ENCODE measurements around the gene ELMO2. TPM values are rescaled to one million over a fixed set of nuclear protein-coding genes. Genes with fewer than 3 reads are reported as not detected.

The ELMO2 gene, protein sequence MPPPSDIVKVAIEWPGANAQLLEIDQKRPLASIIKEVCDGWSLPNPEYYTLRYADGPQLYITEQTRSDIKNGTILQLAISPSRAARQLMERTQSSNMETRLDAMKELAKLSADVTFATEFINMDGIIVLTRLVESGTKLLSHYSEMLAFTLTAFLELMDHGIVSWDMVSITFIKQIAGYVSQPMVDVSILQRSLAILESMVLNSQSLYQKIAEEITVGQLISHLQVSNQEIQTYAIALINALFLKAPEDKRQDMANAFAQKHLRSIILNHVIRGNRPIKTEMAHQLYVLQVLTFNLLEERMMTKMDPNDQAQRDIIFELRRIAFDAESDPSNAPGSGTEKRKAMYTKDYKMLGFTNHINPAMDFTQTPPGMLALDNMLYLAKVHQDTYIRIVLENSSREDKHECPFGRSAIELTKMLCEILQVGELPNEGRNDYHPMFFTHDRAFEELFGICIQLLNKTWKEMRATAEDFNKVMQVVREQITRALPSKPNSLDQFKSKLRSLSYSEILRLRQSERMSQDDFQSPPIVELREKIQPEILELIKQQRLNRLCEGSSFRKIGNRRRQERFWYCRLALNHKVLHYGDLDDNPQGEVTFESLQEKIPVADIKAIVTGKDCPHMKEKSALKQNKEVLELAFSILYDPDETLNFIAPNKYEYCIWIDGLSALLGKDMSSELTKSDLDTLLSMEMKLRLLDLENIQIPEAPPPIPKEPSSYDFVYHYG
- 60.3 TPM for total RNA-seq (ENCODE audit: unreplicated experiment)
- long read RNA-seq, partial matches to known transcripts: 1 of 9 reads
- long read RNA-seq, other reads (novel, unspliced or antisense): 8 of 9 reads

DNA sequence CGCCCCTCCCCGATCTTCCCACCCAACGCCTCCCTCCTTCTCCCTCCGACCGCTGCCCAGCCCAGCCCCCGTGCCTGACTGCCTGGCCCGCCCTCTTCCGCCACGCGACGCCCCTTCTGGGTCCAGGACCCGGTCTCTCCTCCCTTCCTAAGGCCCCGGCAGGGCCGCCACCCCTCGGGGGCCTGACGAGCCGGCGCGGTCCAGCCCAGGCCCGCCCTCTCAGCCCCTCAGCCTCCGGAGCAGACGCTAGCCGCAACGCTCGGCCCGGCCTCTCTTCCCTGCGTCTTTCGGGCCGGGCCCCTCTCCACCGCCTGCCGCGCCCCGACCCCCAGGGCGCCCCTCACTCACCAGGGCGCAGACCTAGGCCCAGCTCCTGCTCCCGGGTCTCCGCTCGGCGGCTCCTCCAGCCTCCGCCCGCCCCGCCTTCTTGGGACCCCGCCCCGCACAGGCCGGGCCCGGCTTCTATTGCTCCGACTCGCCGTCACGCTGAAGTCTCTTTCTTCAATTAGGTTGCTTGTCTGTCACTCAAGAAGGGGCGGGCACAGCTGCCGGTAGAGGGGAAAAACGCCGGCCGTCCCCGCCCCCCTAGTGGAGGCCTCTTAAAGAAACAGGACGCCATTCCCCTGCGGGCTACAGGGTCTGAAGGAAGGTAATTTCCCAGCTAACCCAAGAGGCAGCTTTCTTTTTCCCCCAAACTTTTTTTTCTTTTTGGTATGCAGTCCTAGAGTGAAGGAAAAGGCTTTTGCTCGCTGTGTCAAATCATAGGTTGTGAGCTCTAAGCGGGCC lies at the start of gene ELMO2:
Gene ELMO2 (minus strand): TSS at position 416 of the 786 bp plus-strand sequence. CDS start 12,133 bp downstream, outside the sequence.
- Mint-ChIP-seq H3K36me3 (ENCODE audit: unreplicated experiment) (peaks cover 4% of the 10 kb centered on the region), H3K27me3 (ENCODE audit: unreplicated experiment) (peaks cover 5% of the 10 kb centered on the region), H3K4me1 (ENCODE audit: low read depth, unreplicated experiment) (peaks cover 10% of the 10 kb centered on the region), H3K27ac (ENCODE audit: unreplicated experiment) (peak within 1 kb of the TSS; percentile 33), H3K4me3 (ENCODE audit: unreplicated experiment) (peak within 1 kb of the TSS; percentile 96), H3K9me3 (ENCODE audit: unreplicated experiment) (peaks cover 8% of the 10 kb centered on the region)
- TF ChIP-seq, protein P1, sequence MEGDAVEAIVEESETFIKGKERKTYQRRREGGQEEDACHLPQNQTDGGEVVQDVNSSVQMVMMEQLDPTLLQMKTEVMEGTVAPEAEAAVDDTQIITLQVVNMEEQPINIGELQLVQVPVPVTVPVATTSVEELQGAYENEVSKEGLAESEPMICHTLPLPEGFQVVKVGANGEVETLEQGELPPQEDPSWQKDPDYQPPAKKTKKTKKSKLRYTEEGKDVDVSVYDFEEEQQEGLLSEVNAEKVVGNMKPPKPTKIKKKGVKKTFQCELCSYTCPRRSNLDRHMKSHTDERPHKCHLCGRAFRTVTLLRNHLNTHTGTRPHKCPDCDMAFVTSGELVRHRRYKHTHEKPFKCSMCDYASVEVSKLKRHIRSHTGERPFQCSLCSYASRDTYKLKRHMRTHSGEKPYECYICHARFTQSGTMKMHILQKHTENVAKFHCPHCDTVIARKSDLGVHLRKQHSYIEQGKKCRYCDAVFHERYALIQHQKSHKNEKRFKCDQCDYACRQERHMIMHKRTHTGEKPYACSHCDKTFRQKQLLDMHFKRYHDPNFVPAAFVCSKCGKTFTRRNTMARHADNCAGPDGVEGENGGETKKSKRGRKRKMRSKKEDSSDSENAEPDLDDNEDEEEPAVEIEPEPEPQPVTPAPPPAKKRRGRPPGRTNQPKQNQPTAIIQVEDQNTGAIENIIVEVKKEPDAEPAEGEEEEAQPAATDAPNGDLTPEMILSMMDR (IDR thresholded peaks at IDR 0.05; ENCODE audit: partially characterized antibody, unreplicated experiment): peak; percentile 38
- peak; percentile 97 for DNase-seq

- TF ChIP-seq, protein P1 (IDR thresholded peaks at IDR 0.05; ENCODE audit: partially characterized antibody, unreplicated experiment): no peak
- H3K4me1 Mint-ChIP-seq (ENCODE audit: low read depth, unreplicated experiment): no peaks in the 10 kb centered on the region
- H3K27ac Mint-ChIP-seq (ENCODE audit: unreplicated experiment): no peak overlapping the region
- peaks cover 6% of the 10 kb centered on the region for H3K9me3 Mint-ChIP-seq (ENCODE audit: unreplicated experiment)
- H3K27me3 Mint-ChIP-seq (ENCODE audit: unreplicated experiment): peaks cover 2% of the 10 kb centered on the region
- H3K4me3 Mint-ChIP-seq (ENCODE audit: unreplicated experiment): no peak overlapping the region
- no peak for DNase-seq
- H3K36me3 Mint-ChIP-seq (ENCODE audit: unreplicated experiment): peaks cover 21% of the 10 kb centered on the region
Observed at GRCh38 chr20:46455729-46456128, 49.3 kb upstream of the ELMO2 start.

DNA sequence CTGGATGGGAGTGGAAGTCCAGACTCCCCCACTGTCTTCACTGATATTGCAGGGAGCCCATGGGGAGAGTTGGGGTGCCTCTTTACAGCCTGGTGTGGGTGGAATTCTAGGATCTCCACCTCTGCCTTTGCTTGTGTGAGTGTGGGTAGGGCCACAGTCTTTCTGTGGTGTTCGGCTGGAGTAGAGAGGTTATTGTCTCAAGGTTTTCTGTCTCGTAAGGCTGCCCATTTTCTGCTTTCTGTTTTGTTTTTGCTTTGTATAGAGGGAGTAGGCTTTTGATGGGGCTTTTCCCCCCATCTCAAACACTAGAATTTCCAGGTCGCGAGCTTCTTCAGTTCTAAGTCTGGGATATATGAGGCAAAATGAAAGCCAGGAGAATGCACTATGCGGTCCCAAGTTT lies 40.4 kb upstream of the ELMO2 start:
- Mint-ChIP-seq H3K4me1 (ENCODE audit: low read depth, unreplicated experiment) (no peaks in the 10 kb centered on the region), H3K4me3 (ENCODE audit: unreplicated experiment) (no peak overlapping the region), H3K36me3 (ENCODE audit: unreplicated experiment) (peaks cover 23% of the 10 kb centered on the region), H3K27me3 (ENCODE audit: unreplicated experiment) (no peaks in the 10 kb centered on the region), H3K27ac (ENCODE audit: unreplicated experiment) (no peak overlapping the region), H3K9me3 (ENCODE audit: unreplicated experiment) (no peaks in the 10 kb centered on the region)
- DNase-seq: no peak
- TF ChIP-seq, protein P1 (IDR thresholded peaks at IDR 0.05; ENCODE audit: partially characterized antibody, unreplicated experiment): no peak

- no peak overlapping the region for H3K4me3 Mint-ChIP-seq (ENCODE audit: unreplicated experiment)
- H3K27ac Mint-ChIP-seq (ENCODE audit: unreplicated experiment): no peak overlapping the region
- H3K27me3 Mint-ChIP-seq (ENCODE audit: unreplicated experiment): peaks cover 2% of the 10 kb centered on the region
- H3K36me3 Mint-ChIP-seq (ENCODE audit: unreplicated experiment): peaks cover 14% of the 10 kb centered on the region
- H3K4me1 Mint-ChIP-seq (ENCODE audit: low read depth, unreplicated experiment): no peaks in the 10 kb centered on the region
- TF ChIP-seq, protein P1 (IDR thresholded peaks at IDR 0.05; ENCODE audit: partially characterized antibody, unreplicated experiment): no peak
- peaks cover 1% of the 10 kb centered on the region for H3K9me3 Mint-ChIP-seq (ENCODE audit: unreplicated experiment)
- no peak for DNase-seq
Observed at GRCh38 chr20:46439837-46440236, 33.4 kb upstream of the ELMO2 start.

Data from glutamatergic neuron (in vitro differentiated cells).